NCI-H1930 (cell line): ENCODE data around the gene PROP1.
"Not testable (repeated sequence)": the region's sequence is repeated elsewhere in the genome, so short reads cannot be mapped to it uniquely, and the experiment has no call there.

Source experiments
- DNase-seq, 2 experiments: peaks; one replicate each; lab custom pipeline; 2025; lab: John Stamatoyannopoulos, UW

The PROP1 gene

DNA sequence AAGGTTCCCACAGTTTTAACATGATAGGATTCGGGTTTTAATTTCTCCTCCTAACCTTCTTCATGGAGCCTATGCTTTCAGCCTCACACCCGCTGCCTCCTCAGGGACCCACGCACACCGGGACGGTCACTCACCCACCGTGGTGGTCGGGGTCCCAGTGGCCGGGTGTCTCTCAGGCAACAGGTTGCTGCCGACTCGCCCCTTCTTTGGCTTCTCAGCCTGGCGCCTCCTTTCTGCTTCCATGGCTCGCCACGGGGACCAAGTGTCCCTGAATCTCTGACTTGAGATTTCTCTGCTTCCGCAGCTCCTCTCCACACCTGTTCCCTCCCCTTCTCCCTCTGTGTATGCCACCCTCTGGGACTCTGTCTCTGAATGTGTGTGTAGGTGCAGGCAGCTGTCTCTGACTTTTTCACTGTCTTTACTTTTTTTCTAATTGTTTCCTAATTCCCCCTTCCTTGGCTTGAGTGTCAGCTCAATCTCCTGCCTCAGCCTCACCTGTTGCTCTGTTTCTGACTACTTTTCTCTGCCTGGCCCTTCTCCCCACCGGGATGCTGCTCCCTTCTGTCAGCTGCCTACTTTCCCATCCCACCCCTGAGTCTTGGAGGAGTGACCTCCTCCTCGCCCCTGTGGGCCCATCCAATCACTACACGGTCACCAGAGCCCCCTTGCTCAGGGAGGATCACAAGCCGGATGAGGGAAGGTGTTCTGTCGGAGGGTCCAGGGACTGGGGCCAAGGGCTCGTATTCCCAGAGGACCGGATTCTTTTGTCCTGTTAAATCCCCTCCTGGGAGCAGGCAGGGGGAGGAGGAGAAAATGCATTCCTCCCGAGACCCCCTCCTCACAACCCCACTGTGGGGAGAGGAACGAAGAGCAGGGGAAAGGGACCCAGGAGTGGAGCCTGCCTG lies at the start of gene PROP1:
PROP1 (minus strand) TSS at position 552 of the 905 bp plus-strand sequence; CDS start at position 243, 309 bp downstream.
- DNase-seq: no peak

DNA sequence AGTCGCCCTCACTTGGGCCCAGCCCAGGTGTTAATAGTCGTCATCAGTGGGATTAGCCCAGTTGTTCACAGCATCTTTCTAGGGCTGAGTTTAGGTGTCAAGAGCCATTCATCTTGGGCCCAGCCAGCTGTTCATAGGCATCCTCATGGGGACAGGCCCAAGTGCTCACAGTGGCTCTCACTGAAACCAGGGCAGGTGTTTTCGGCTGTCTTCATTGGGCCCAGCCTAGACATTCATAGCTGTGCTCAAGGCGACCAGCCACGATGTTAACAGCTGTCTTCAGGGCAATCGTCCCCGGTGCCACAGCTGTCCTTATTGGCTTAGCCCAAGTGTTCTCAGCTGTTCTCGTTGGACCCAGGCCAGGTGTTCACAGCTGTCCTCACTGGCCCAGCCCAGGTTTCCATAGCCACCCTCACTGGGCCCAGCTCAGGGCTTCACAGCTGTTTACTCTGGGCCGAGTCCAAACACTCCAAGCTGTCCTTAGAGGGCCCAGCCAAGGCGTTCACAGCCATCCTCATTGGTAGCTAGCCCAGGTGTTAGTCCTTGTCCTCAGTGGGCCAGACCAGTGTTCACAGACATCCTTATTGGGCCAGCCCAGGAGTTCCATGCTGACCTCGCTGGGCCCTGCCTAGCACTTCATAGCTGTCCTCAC lies 23.5 kb upstream of the PROP1 start:
- DNase-seq: not testable (repeated sequence)

DNA sequence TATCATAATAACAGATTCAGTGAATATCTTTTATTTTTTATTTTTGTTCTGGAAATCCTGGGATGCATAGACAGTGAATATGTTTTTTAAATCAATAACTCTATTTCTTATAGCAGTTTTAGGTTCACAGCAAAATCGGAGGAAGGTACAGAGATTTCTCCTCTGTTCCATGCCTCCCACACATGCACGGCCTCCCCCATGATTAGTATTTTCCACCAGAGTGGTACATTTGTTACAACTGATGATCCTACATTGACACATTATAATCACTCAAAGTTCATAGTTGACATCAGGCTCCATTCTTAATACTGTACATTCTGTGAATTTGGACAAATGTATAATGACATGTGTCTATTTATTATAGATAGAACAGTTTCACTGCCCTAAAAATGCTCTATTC lies 16.7 kb upstream of the PROP1 start:
- DNase-seq: not testable (repeated sequence)

DNA sequence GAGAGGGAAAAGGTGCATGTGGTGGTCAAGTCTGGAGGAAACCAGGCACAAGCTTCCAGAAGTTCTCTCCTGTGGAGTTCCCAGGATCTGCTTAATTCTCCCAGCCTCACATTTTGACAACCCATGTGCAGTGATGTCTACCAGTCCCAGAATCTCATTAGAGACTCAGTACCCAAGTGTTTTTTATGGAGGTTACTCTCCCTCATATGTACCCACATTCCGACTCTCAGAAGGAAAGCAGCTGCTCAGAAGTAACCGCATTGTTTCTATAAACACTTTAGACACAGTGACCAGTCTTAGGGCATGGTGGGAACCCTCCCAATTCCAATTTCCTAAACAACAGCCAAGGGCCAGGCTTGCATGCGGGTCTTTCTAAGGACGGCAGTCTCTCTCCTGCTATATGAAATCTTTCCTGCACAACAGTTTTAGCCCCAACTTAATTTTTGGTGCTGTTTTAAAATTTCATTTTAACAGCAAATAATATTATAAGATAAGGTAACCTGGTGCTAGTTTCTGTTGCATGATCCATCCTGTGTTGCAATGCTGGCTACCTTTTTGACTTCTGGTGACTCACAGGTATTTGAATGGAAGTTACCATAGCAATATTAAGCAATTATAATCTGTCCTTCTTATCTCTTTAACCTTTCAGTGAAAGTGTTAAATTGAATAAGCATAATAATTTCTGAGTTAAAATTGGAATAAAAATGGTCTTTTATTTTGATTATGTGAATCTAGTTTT lies 15.9 kb upstream of the PROP1 start:
- not testable (repeated sequence) for DNase-seq

DNA sequence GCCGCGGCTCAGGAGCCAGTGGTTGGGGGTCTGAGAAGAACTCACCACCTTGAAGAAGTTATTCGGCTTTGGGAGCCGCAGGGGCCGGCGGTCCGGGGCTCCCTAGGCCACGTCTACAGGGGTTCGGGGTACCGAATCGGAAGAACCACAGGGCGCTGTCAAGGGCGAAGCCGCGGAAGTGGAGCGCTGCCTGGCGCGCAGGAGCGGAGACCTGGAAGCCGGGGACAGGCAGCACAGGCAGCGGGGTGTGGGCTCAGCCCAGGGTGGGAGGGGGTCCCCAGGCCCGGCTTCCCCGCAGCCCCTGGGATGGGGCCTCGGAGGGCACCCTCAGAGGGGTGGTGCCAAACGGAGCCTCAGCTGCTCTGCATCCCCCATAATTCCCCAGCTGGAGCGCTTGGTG lies 11.2 kb upstream of the PROP1 start:
- DNase-seq: not testable (repeated sequence)

DNA sequence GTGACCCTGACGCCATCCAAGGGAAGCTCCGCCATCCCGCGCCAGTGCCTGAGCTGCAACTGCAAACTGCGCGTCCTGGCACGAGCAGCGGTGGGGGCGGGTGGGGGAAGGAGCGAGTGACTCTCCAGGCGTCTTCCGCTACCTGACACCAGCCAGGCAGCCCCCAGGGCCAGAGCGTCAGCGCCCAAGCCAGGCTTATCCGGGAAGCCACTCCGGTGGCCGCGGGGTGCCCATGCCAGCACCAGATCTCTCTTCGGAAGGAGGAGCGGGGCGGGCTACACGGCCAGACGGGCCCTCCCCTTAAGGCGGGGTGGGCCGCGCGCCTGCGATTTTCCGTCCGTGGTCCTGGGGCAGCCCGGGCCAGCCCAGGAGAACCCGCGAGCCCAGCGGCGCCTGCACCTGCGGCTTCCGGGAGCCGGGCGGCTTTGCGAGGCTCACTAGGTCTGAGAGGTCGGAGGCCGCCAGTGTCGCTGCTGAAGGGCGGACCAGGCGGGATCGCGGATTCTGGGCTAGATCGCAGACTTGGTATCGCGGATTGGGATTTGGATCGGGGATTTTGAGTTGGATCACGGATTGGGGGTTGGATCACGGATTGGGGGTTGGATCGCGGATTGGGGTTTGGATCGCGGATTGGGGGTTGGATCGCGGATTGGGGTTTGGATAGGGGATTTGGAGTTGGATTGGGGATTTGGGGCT lies 10.6 kb upstream of the PROP1 start:
- not testable (repeated sequence) for DNase-seq

DNA sequence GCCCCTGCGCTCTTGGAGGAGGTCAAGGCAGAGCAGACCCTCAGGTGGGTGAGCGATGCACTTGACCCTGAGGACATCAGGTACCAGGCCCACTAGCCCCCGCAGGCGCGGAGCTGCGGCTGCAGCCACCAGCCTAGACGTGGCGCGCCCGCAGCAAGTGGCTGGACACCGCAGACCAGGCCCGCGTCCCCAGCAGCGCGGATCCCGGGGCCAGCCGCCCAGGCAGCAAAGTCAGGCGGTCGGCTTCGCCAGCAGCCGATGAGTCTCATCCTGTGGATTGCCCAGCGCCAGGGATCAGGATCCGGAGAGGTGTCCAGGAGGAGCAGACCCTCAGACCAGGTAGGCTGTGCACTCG lies 10.1 kb upstream of the PROP1 start:
- DNase-seq: not testable (repeated sequence)

DNA sequence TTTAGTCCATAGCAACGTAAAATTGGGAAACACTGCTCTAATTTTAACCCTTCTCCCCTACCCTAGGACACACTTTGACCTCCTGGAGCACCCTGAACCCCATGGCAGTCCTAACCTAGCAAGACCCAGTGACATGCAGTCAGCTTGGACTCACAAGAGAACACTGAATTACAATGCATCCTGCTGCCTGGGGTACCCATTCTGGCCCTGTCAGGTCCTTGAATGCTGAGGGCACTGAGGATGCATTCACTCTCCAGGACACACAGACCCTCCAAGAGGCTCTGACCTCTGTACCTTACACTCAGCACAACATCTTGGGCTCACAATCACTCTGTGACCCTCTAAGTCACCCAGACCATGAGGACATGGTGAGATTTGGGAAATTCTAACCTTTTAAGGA lies 1.8 kb upstream of the PROP1 start:
- no peak for DNase-seq

DNA sequence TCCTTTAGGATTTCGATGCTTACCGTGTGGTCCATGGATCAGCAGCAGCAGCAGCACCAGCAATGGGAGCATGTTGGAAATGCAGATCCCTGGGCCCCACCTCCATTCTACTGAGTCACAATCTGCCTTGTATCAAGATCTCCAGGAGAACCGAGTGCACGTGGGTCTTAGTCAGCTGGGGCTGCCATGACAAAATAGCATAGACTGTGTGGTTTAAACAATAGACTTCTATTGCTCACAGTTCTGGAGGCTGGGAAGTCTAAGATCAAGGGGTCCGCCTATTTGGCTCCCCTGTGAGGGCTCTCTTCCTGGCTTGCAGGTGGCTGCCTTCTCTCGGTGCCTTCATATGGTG lies 1.3 kb upstream of the PROP1 start:
- no peak for DNase-seq

DNA sequence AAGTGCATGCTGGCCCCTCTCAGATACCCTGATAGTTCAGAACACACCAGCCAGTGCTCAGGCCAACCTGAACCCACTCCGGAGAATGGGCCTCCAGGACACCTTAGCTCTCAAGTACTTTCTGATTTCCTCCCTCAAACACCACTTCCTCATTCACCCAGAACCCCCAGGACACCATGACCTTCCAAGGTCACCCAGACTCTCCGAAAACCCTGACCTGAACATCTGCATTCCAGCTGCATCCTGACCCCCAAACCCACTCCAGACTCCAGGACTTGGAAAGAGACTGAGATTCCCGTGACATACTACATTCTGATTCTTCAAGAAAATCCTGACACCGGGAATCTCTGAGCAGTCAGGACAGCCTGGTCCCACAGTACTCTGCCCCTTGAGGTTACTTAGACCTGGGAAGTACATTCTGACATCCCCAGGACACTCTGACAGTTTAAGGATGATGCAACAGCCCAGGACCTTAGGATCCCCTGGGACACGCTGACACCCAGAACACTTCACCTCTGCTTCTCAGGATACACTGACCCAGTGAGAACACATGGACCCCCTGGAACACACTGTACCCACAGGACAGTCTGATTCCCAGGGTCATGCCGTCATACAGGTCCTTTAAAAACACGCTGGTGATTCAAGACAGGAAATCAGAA lies 747 bp upstream of the PROP1 start:
- no peak for DNase-seq

DNA sequence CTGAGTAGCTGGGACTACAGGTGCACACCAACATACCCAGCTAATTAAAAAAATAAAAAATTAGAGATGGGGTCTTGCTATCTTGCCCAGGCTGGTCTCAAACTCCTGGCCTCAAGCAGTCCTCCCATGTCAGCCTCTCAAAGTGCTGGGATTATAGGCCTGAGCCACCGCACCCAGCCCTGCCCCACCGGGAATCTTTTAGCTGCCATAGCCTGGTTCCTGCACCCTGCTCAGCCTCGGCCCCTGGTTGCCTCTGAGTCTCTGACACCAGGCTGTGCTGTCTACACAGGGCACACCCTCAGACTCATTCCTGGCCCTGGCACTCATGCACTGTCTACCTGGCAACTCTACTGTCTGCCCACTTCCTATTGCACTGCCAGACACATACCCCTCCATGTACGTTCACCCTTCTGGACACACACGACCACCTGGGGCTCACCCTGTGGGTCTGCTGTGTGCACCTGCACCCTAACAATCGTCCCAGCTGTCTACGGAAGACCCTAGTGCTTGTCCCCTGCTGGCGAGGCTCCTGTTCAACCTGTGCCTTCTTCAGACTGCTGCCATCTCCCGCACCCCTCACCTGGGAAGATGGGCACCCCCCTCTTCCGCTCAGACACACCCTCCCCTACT lies 1.4 kb downstream of the PROP1 start:
- no peak for DNase-seq

DNA sequence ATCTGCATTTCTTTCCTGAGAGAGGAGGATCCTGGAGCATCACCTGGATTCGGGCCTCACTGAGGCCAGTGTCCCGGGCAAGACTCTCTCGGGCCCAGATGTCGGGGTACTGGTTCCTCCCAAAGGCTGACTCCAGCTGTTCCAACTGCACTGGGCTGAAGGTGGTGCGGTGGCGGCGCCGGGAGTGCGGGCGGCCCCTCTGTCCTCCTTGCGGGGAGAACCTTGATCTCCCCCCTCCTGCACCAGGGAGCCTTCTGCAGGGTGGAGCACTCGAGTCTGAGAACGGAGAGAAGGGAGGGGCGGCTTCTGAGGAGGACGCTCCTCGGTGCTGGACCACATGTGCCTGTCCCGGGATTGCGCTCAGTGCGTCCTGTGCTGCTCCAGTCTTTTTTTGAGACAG lies 2.0 kb downstream of the PROP1 start:
- DNase-seq: no peak

DNA sequence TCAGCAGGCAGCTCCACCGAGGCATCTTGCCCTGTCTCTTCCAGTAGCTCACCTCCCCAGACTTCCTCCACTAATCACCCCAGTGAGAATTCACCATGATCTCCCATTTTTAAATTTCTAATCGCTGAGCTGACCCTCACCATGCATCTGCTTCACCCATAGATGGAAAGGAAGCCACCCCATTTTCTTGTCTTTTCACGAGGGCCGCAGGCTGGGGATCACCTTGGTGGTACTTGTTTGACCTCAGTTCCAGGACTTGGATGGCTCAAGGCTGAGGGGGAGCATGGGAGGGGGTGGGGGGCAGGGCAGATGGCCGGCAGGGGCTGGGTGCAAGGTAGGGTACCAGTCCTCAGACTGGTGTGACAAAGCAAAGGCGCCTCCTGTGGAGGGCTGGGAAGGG lies 3.6 kb downstream of the PROP1 start:
- no peak for DNase-seq

DNA sequence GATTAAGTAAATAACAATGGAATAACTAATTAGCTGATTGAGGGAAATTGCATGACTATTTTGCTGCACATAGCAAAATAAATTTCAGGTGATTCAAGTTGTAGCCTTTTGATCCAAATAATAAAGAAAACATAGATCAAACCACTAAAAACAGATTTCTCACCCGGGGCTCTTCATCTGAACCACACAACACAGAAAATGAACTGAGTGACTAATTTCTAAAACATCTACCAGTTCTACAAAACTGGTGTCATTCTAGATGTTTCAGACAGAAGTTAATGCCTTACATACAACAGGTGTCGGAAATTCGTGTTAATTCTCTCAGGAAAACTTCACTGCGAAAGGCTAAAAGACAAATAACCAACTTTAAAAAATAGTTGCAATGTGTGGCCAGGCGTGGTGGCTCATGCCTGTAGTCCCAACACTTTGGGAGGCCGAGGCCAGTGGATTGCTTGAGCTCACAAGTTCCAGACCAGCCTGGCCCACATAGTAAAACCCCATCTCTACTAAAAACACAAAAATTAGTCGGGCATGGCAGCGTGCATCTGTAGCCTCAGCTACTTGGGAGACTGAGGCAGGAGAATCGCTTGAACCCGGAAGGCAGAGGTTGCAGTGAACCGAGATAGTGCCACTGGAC lies 6.9 kb downstream of the PROP1 start:
- no peak for DNase-seq

DNA sequence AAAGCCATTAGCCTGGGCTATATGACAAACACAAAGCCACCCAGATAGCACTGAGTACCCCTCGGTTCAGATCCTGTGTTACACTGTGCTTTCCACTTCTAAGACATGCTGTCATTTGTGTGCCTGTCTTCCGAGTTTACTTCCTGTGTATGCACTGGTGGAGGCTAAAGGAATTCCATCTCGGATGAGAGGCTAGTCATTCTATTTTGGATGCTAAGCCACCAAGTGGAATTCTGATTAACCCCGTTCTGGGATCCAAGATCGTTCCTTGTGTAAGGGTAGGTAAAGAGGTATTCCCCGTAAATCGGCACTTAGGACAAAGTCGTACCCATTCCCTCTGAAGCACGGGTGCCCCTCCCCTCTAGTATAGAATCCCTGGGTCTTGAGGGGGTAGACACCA lies 8.7 kb downstream of the PROP1 start:
- no peak for DNase-seq

DNA sequence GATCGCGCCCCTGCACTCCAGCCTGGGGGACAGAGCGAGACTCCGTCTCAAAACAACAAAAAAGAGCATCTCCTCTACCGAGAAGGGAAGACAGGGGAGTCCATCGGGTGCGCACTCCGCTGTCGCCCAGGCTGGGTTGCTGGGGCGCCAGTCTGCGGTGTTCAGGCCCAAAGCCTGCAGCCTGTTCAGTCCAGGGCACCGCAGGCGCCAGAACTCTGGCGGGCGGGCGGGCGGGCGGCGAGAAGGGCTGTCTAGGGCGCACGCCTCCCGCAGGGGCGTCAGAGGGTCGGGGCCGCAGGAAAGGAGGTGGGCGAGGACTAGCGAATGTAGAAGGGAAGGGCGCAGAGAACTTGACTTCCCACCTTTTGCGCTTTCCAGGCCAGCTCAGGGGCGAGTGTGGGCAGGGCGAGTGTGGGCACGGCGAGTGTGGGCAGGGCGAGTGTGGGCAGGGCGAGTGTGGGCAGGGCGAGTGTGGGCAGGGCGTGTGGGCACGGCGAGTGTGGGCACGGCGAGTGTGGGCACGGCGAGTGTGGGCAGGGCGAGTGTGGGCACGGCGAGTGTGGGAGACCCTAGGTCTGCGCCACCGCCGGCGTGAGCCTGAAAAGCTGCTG lies 10.5 kb downstream of the PROP1 start:
- no peak for DNase-seq

DNA sequence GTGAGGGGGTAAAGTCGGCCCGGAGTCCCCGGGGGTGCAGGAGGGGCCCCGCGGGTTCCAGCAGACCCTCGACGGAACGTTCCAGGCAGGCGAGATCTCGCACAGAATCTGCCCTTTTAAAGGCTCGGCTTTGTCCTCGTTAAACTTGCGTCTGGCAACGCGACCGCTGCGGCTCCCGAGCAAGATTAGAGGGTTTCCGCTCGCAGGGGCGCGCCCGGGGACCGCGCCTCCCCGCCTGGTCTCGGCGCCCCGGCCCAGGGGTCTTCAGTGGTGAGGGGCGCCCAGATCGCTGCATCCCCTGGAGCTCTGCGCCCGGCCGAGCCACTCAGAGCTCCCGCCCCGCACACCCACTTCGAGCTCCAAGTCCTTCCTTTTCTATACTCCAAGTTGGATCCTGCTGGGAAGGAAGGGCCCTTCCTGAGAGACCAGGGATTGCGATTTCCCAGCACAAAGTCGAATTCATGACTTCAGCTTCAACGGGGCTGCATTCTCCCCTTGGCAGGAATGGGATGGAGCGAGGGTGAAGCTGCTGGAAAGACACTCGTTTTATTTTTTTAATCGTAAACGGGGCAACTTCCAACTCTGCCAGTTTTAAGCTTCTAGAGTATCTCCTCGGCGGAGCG lies 11.3 kb downstream of the PROP1 start:
- DNase-seq: no peak

DNA sequence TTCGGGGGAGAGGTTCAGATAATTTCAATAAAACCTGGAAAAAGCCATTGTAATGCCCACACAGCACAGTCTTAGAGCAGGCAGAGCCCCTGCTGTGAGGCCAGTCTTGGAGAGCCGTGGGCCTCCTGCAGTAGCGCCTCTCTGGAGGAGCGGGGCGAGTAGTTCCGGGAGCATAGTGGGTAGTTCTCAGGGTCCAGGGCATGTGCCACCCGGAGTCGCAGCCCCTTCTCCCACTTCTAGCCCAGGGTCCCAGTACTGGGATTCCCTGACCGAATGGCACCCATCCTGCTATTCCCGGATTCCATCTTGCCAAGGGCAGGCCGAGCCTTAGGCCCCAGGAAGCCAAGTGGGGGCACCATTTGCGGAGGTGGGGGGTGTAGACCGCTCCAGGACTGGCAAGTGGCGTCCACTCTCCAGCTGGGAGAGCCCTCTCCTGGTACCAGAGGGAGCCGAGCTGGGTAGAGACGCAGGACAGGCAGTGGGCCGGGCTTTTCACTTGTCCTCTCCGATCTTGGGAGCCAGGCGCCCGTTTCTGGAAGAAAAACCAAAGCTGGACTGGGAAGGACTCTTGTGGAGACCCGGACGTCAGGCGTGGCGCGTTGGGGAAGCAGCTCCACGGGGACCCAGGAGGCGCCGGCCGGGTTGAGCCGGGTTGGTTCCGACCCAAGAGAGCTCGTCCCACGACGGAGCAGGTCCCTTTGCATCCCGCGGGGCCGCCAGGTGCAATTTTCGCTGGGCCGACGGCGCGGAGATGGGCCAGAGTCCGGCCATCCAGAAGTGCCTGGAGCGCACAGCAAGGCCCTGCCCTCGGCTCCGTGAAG lies 12.1 kb downstream of the PROP1 start:
- no peak for DNase-seq

DNA sequence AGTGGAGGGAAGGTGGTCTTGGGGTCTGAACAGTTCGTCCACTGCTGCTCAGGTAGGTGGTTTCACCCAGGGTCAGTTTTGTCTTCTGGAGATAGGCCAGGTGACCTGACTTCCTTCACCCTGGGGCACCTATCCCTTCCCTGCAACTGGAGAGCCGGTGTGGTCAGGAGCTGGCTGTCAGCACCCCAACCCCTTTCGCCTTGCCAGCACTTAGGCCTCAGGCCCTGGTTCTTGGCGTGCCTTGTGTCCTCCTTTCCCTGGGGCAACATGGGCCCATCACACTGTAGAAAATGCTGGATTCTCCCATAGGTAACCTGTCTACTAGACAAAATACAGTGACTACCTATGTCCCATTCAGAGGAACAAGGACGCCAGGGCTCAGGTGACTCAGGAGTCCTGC lies 13.1 kb downstream of the PROP1 start:
- DNase-seq: no peak
